Hepatic stellate cell (primary cell): Measurements from ENCODE around the gene ZDBF2.
"Not testable (repeated sequence)": the region's sequence is repeated elsewhere in the genome, so short reads cannot be mapped to it uniquely, and the experiment has no call there.

ENCODE experiments used
- DNase-seq: peaks from one replicate; pipeline ENCODE4 v3.0.0; 2011; ENCODE audit warnings: low spot score

The ZDBF2 gene

DNA sequence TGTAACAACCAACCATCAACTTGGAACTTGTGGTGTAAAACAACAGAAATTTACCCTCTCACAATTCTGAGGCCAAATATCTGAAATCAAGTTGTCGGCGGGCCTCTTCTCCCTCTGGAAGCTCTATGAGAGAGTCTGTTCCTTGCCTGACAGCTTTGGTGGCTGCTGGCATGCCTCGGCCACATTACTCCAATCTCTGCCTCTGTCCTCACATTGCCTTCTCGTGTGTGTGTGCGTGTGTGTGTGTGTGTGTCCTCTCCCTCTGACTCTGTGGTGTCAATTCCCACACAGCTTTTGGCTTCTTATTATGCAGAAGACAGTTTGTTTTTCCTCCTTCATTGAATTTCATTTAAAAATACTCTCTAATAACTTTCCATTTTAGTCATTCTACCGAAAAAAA is 50.4 kb downstream of the ZDBF2 start:
- no peak for DNase-seq

DNA sequence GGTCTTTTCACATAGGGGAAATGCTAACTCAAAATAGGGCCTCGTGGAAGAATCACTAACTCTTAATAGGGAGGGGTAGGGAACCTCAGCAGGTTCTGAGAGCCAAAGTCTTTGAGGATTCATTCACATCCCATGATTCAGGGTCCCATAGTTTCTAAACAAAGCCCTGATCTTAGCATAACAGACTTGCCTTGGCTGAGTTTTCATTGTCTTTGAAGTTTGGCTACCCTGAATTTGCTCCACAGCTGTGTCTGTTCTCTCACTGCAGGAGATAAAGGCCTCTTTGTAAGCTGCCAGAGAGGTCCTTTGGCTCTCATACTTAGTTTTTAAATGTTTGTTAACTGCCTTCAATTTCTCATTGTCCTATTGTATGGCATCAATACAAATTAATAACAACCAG is 54.5 kb downstream of the ZDBF2 start:
- no peak for DNase-seq

DNA sequence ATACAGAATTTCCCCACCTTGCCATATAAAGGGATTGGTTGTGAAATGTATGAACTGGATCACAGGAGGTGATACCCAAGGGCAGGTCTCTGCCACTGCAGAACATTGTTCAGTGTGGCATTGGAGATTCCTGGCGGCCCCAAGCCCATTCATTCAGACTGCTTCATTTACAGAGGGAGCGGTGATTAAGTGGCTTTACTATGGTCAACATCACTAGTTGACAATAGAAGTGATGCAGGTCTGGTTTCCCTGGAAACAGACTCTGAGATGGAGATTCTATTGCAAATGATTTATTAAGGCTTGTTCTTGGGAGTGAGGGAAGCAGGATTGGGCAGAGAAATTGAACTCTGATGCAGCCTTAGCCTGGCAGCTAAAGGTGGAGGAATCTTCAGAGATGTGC is 62.4 kb downstream of the ZDBF2 start:
- DNase-seq = no peak

DNA sequence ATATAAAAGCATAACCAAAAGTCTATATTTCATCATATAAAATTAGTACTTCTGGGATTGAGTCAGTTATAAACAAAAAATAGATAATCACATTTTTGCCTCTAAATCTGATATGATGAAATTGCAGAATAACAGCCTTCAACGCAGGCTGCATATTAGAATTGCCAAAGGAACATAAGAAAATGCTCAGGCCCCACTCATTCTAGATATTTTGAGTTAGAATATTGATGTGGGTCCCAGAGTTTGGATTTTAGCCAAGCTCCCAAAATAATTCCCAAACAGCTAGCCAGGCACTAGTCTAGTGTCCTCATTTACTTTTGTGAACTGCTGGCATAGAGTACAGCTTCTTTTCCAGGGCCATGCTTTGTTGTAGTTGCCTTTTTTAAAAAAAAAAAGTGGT is 63.5 kb downstream of the ZDBF2 start:
- DNase-seq = no peak

DNA sequence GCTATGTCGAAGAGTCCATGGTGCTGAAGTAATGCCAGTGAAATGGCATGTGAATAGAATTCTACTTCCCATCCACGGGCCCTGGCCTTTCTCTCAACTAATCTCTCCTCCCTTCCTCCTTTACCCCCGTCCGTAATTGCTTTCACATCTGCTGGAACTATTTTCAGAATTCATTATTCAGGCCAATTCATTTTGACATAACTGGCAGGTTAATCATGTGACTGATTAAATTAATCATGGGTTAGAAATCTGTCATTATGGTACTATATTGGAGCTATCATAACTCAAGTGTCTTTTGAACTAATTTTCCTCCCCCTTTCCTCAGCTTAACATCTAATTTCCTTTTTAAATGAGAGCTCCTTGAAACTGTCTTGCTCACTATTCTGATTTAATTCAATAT is 66.9 kb downstream of the ZDBF2 start:
- no peak for DNase-seq

DNA sequence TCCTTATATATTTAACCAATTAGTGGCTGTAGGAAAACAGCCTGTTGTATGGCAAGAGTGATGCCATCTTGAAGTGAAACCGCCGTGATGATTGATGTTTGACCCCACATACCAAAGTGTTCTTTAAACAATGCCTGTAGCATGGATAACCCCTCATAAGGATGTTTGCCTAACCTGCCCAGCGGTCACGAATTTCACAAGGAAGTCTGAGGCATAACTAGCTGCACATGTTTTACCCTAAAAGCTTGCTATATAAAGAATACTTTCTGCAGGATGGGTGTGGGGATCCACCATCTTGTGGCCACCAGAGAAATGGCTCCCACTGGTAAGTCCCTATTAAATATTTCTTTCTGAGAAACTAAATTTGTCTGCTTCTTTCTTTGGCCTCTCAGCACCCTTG is 68.7 kb downstream of the ZDBF2 start:
- DNase-seq = no peak

- no peak for DNase-seq
Measured at GRCh38 chr2:206343816-206344215, 69.4 kb downstream of the ZDBF2 start.

- DNase-seq = no peak
Measured at GRCh38 chr2:206345606-206346005, 71.1 kb downstream of the ZDBF2 start.

- DNase-seq = no peak
Measured at GRCh38 chr2:206349375-206349774, 74.9 kb downstream of the ZDBF2 start.

- DNase-seq = no peak
Measured at GRCh38 chr2:206352571-206352970, 78.1 kb downstream of the ZDBF2 start.

DNA sequence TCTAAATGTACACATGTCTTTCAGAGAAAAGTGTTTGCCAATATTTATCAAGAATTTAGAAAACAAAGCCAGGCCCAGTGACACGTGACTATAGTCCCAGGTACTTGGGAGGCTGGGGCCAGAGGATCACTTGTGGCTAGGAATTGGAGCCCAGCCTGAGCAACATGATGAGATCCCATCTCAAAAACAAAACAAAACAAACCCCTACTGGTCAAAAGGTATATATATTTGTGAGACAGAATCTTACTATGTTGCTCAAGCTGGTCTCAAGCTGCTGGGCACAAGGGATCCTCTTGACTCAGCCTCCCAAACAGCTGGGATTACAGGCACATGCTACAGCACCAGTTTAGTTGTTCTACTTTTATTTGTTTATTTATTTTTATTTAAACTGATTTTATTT is 79.2 kb downstream of the ZDBF2 start:
- DNase-seq = no peak

- DNase-seq = no peak
Measured at GRCh38 chr2:206354129-206354528, 79.7 kb downstream of the ZDBF2 start.

- not testable (repeated sequence) for DNase-seq
Measured at GRCh38 chr2:206356840-206357239, 82.4 kb downstream of the ZDBF2 start.

GRCh38 chr2:206360840-206361239 is 86.4 kb downstream of the ZDBF2 start:
- not testable (repeated sequence) for DNase-seq

- DNase-seq = no peak
Measured at GRCh38 chr2:206361407-206362045, 87.1 kb downstream of the ZDBF2 start.
